KMS-11 (cell line): ENCODE measurements around the gene BABAM2.

ENCODE experiments used
- H2AFZ ChIP-seq: fragments of 200-600 bp; sonication (generic); 2 replicates; pipeline ENCODE4 v1.6.1; 2016; ENCODE audit warnings: antibody characterized with exemption, mixed run types, low read depth
- H3K27ac ChIP-seq: fragments of 200-600 bp; sonication (generic); 2 replicates; pipeline ENCODE4 v1.6.1; 2016; ENCODE audit warnings: mild to moderate bottlenecking, mixed run types
- H3K27me3 ChIP-seq: fragments of 200-600 bp; sonication (generic); 2 replicates; pipeline ENCODE4 v1.6.1; 2017; ENCODE audit warnings: mild to moderate bottlenecking, low read depth, mixed run types, moderate library complexity; ENCODE audit not compliant: insufficient read depth
- H3K36me3 ChIP-seq: fragments of 200-600 bp; sonication (generic); 2 replicates; pipeline ENCODE4 v1.6.1; 2017; ENCODE audit warnings: mild to moderate bottlenecking, mixed run types; ENCODE audit not compliant: insufficient read depth
- H3K4me1 ChIP-seq: fragments of 200-600 bp; sonication (generic); 2 replicates; pipeline ENCODE4 v1.6.1; 2016; ENCODE audit warnings: mild to moderate bottlenecking, low read depth, mixed run types; ENCODE audit not compliant: poor library complexity, severe bottlenecking
- H3K4me2 ChIP-seq: fragments of 200-600 bp; sonication (generic); 2 replicates; pipeline ENCODE4 v1.7.0; 2016; ENCODE audit warnings: mild to moderate bottlenecking, mixed run types
- H3K4me3 ChIP-seq: fragments of 200-600 bp; sonication (generic); IDR thresholded peaks from 2 replicates; pipeline ENCODE4 v1.6.1; 2017; ENCODE audit warnings: low read depth, low read length, mixed read lengths; ENCODE audit not compliant: insufficient read depth
- H3K79me2 ChIP-seq: fragments of 200-600 bp; sonication (generic); 2 replicates; pipeline ENCODE4 v1.6.1; 2016; ENCODE audit warnings: low read depth, mixed run types; ENCODE audit not compliant: insufficient read depth
- H3K9ac ChIP-seq: fragments of 200-600 bp; sonication (generic); 2 replicates; pipeline ENCODE4 v1.6.1; 2016; ENCODE audit warnings: mild to moderate bottlenecking, mixed run types
- H4K20me1 ChIP-seq: fragments of 200-600 bp; sonication (generic); 2 replicates; pipeline ENCODE4 v1.6.1; 2016; ENCODE audit warnings: mild to moderate bottlenecking, mixed run types; ENCODE audit not compliant: insufficient read depth
- TF ChIP-seq, protein P1 (sequence below): fragments of 200-600 bp; sonication (generic); conservative IDR thresholded peaks from 2 replicates; pipeline ENCODE4 v1.6.1; 2017; ENCODE audit warnings: low read depth, mild to moderate bottlenecking, antibody characterized with exemption, low read length, moderate library complexity, mixed read lengths

Gene BABAM2

DNA sequence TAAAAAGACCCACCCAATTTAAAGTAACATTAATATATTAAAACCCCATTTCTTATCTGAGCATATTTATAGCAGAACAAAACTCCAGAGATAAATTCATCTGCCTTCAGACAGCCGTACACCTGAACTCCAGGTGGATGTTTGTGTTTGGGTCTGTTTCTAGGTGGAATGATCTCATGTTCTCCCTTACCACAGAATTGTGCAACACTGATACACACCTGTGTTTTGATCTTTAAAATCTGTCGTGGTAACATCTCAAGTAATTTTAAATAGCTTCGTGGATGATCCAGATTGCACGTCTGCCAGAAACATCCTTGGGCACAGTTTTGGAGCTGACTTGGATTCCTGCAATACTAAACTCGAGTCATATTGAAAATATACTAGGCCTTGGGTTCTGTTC, 294.6 kb downstream of the BABAM2 start:
- H3K4me3 ChIP-seq: no peak overlapping the region
- TF ChIP-seq, protein P1, sequence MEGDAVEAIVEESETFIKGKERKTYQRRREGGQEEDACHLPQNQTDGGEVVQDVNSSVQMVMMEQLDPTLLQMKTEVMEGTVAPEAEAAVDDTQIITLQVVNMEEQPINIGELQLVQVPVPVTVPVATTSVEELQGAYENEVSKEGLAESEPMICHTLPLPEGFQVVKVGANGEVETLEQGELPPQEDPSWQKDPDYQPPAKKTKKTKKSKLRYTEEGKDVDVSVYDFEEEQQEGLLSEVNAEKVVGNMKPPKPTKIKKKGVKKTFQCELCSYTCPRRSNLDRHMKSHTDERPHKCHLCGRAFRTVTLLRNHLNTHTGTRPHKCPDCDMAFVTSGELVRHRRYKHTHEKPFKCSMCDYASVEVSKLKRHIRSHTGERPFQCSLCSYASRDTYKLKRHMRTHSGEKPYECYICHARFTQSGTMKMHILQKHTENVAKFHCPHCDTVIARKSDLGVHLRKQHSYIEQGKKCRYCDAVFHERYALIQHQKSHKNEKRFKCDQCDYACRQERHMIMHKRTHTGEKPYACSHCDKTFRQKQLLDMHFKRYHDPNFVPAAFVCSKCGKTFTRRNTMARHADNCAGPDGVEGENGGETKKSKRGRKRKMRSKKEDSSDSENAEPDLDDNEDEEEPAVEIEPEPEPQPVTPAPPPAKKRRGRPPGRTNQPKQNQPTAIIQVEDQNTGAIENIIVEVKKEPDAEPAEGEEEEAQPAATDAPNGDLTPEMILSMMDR: no peak
- H4K20me1 ChIP-seq: no peaks in the 10 kb centered on the region
- H3K36me3 ChIP-seq: no peaks in the 10 kb centered on the region
- no peaks in the 10 kb centered on the region for H3K4me1 ChIP-seq
- H2AFZ ChIP-seq: no peak overlapping the region
- H3K27me3 ChIP-seq: no peaks in the 10 kb centered on the region
- H3K27ac ChIP-seq: no peak overlapping the region
- no peaks in the 10 kb centered on the region for H3K79me2 ChIP-seq
- no peak overlapping the region for H3K9ac ChIP-seq
- 0 out of 2 replicates have a peak overlapping the region, but pooled peaks have one; percentile 2 for H3K4me2 ChIP-seq

DNA sequence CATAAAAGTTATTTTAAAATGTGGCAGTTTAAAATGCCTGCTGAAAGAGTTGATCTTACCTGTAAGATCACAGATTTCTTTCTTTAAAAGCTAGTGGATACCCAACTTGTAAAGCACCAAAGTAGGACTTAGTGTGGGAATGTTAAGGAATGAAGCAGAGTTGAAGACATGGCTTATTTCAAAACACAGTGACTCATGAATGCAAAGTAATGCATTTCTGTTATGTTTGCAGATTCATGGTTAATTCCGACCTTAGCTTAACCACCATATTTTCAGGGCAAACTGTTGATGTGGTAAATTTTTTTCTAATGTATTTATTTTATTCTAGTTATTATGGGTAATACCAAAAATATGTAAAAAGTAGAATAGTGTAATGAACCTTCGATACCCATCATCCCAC, 295.4 kb downstream of the BABAM2 start:
- H3K9ac ChIP-seq: no peak overlapping the region
- no peaks in the 10 kb centered on the region for H3K79me2 ChIP-seq
- TF ChIP-seq, protein P1: no peak
- no peak overlapping the region for H3K4me3 ChIP-seq
- H3K4me1 ChIP-seq: no peaks in the 10 kb centered on the region
- no peak overlapping the region for H2AFZ ChIP-seq
- no peak overlapping the region for H3K4me2 ChIP-seq
- H4K20me1 ChIP-seq: no peaks in the 10 kb centered on the region
- H3K27ac ChIP-seq: no peak overlapping the region
- H3K27me3 ChIP-seq: no peaks in the 10 kb centered on the region
- H3K36me3 ChIP-seq: no peaks in the 10 kb centered on the region

DNA sequence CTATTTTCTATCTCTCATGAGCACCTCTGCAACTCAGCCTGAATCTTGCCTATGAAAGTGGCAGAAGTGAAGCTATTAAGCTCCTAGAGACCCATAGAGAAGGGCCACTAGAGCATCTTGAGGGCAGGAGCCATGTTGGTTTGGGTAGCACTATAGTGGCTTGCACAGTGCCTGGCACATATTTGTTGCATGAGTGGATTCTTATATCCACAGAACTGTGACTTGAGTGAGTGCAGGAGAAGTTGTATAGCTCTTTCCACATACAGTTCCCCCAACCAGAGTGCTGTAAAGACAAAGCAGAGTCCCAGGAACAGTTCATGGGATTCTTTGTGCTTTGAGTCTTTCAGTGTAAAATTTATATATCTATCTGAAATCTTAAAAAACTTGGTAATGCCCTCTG, 296.7 kb downstream of the BABAM2 start:
- H3K4me1 ChIP-seq: no peaks in the 10 kb centered on the region
- no peaks in the 10 kb centered on the region for H3K27me3 ChIP-seq
- H4K20me1 ChIP-seq: no peaks in the 10 kb centered on the region
- H3K4me3 ChIP-seq: no peak overlapping the region
- no peak overlapping the region for H3K9ac ChIP-seq
- H3K27ac ChIP-seq: no peak overlapping the region
- H3K79me2 ChIP-seq: no peaks in the 10 kb centered on the region
- TF ChIP-seq, protein P1: no peak
- no peak overlapping the region for H2AFZ ChIP-seq
- no peaks in the 10 kb centered on the region for H3K36me3 ChIP-seq
- no peak overlapping the region for H3K4me2 ChIP-seq

DNA sequence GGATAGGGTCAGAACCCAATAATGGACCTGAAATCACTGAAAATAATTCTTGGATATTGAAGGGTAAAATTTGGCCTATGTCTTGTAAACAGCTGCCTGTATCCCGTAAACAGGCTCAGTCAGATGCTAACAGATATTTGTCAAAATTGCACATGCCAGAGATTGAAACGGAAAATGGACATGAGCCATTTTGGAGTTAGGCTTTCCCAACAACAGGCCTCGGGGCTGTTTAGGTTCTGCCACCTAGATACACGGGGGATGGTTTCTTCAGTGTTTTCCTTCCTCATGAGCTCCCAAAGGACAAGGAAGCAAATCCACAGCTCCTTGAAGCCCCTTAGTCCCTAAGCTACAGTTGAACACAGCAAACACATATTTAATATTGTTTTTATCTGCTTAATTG, 297.9 kb downstream of the BABAM2 start:
- Histone ChIP-seq H2AFZ (no peak overlapping the region), H3K27ac (no peak overlapping the region), H3K27me3 (no peaks in the 10 kb centered on the region), H3K4me1 (no peaks in the 10 kb centered on the region), H3K79me2 (no peaks in the 10 kb centered on the region), H3K36me3 (no peaks in the 10 kb centered on the region), H3K9ac (no peak overlapping the region), H4K20me1 (no peaks in the 10 kb centered on the region), H3K4me3 (no peak overlapping the region), H3K4me2 (no peak overlapping the region)
- TF ChIP-seq, protein P1: no peak
